Measurements from ENCODE around the gene SLC22A23. TPM values are rescaled to one million over a fixed set of nuclear protein-coding genes. Genes with fewer than 3 reads are reported as not detected.
A peak's percentile ranks its signal among the peaks of the same experiment; 100 is the strongest.

SLC22A23 gene
- total RNA-seq, 1 donor from 2014 or later, result 19.2 TPM

DNA sequence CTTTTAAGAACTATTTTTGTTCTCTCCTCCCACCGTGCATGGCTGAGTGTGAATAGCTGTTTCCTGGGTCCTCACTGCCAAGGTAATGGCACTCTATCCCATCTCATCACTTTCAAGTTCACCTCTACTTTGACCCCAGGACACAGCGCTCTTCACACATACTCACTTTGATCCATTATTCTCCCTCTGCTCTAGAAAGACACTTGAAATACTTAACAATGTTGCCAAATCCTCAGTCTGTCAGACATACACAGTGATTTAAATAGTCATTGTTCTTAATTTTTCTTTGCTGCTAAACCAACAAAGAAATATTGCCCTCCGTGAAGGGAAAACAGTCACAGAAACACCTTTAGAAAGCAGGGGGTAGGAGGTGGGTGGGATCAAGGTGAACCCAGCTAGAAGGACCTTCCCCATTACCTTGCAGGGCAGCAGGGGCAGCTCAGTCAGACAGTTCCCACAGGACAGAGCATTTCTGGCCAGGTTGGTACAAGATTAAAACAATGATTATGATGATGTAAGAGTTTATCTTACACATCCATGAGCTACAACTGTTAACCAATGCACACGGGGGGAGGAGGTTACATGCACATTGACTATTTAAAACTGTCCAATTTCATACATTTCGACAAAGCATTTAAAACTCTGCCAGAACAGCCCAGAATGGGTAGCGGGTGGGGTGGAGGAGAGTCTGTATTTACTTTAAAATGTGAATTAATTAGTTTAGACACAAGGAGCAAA, 2.4 kb downstream of the SLC22A23 start:
- TF ChIP-seq, protein P1, sequence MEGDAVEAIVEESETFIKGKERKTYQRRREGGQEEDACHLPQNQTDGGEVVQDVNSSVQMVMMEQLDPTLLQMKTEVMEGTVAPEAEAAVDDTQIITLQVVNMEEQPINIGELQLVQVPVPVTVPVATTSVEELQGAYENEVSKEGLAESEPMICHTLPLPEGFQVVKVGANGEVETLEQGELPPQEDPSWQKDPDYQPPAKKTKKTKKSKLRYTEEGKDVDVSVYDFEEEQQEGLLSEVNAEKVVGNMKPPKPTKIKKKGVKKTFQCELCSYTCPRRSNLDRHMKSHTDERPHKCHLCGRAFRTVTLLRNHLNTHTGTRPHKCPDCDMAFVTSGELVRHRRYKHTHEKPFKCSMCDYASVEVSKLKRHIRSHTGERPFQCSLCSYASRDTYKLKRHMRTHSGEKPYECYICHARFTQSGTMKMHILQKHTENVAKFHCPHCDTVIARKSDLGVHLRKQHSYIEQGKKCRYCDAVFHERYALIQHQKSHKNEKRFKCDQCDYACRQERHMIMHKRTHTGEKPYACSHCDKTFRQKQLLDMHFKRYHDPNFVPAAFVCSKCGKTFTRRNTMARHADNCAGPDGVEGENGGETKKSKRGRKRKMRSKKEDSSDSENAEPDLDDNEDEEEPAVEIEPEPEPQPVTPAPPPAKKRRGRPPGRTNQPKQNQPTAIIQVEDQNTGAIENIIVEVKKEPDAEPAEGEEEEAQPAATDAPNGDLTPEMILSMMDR (IDR thresholded peaks at IDR 0.05), result no peak
- DNase-seq, result no peak

DNA sequence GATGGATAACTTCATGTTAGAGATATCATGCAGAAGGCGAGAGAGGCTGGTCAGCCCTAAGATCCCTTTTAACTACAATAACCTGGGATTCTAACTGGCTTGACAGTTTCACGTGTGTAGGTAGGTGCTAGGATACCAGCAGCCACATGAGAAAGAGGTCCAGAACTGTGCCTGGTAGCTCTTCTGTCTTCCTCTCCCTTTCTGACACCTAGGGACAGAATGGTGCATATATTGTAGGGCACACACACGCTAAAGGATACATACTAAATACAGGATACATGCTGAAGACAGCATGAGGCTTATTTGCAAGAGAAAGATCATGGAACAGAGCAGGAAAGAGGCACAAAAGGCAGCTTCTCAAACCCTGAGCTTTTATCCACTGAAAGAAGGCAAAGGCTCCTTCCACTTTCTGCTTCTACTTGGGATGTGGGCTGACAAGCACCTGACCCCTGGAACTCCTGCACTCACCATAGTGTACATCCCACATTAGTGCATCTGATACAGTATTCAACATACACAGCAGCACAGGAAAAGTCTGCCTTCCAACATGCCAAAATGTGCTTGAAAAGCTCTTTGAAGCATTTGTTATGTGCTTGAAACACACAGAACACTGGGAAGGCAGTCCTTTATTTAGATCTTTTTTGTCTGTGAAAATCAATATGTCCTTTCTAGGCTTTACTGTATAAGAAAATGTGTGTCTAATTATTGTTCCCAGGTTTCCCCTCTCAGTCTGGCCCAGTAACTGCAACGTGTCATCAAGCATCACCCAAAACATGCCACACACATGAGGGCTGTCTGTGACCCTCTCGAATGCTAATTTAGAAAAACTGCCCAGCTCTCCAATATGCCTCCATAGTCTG, 3.2 kb downstream of the SLC22A23 start:
- intact Hi-C loops (cut with DNase I), result no loop called here
- Histone ChIP-seq H3K4me1 (peaks cover 6% of the 10 kb centered on the region), H3K27ac (no peak overlapping the region), H3K36me3 (no peaks in the 10 kb centered on the region), H3K9me3 (no peaks in the 10 kb centered on the region), H3K4me3 (no peak overlapping the region), H3K27me3 (peaks cover 6% of the 10 kb centered on the region)
- TF ChIP-seq, protein P1 (IDR thresholded peaks at IDR 0.05), result no peak
- no peak for DNase-seq
- no peak for ATAC-seq

More for the DNA sequence above, 2.4 kb downstream of the SLC22A23 start:
- Histone ChIP-seq H3K4me1 (peaks cover 6% of the 10 kb centered on the region), H3K36me3 (no peaks in the 10 kb centered on the region), H3K9me3 (no peaks in the 10 kb centered on the region), H3K27me3 (peaks cover 6% of the 10 kb centered on the region), H3K27ac (no peak overlapping the region), H3K4me3 (peak overlapping the region; percentile 59)
- ATAC-seq, result no peak
- intact Hi-C loops (cut with DNase I), result no loop called here

DNA sequence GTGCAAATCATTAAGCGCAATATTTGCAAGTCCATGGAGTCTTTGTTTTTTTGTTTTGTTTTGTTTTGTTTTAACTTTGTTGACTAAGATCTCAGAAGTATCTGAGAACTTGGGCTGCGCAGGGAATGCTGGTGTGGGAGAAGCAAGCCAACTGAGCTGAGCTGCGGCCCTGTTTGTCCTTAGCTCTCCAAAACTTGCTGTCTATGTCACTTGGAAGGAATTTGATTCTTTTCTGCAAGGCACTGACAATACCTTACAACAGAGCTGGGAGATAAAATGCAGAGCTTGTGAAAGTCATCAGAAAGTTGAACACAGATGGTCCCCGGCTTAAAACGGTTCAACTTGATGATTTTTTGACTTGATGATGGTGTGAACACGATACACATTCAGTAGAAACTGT, 5.4 kb downstream of the SLC22A23 start:
- intact Hi-C loops (cut with DNase I), result no loop called here
- ATAC-seq (no peak), DNase-seq (no peak)
- Histone ChIP-seq H3K27ac (no peak overlapping the region), H3K27me3 (peaks cover 6% of the 10 kb centered on the region), H3K4me1 (peaks cover 6% of the 10 kb centered on the region), H3K36me3 (no peaks in the 10 kb centered on the region), H3K4me3 (no peak overlapping the region), H3K9me3 (no peaks in the 10 kb centered on the region)
- TF ChIP-seq, protein P1 (IDR thresholded peaks at IDR 0.05), result no peak

GRCh38 chr6:3450888-3451287, 6.0 kb downstream of the SLC22A23 start:
- no peak for DNase-seq
- peaks cover 4% of the 10 kb centered on the region for H3K4me1 ChIP-seq
- intact Hi-C loops (cut with DNase I), result no loop called here
- ATAC-seq, result no peak
- no peaks in the 10 kb centered on the region for H3K36me3 ChIP-seq
- H3K4me3 ChIP-seq, result no peak overlapping the region
- no peak overlapping the region for H3K27ac ChIP-seq
- H3K9me3 ChIP-seq, result no peaks in the 10 kb centered on the region
- peaks cover 6% of the 10 kb centered on the region for H3K27me3 ChIP-seq
- TF ChIP-seq, protein P1 (IDR thresholded peaks at IDR 0.05), result no peak

DNA sequence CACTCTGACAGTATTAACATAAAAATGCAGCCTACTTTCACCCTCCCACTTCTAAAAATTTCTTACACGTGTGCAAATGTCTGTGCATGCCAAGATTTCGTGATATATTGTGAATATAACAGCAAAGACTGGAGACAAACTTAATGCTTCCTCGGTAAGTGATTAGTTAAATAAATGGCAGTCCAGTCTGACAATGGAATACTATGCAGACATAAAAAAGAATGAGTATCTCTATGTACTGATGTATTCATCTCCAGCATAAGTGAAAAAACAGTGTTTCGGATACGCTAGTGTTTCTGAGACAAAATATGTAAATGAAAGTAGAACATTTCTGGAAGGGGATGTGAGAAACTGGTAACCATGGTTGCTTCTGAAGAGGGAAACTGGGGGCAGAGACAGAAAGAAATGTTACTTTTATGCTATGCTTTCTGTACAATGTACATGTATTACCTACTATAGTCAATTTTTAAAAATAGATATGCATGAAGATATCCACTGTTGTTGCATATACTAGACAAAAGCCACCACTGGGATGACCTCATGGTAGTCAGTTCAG, 7.0 kb downstream of the SLC22A23 start:
- TF ChIP-seq, protein P1 (IDR thresholded peaks at IDR 0.05), result no peak
- Histone ChIP-seq H3K27ac (no peak overlapping the region), H3K36me3 (no peaks in the 10 kb centered on the region), H3K4me1 (no peaks in the 10 kb centered on the region), H3K4me3 (no peak overlapping the region), H3K9me3 (no peaks in the 10 kb centered on the region), H3K27me3 (peaks cover 6% of the 10 kb centered on the region)
- DNase-seq (no peak), ATAC-seq (no peak)
- intact Hi-C loops (cut with DNase I), result no loop called here
